ENCODE results near the gene SSBP3. TPM values are rescaled to one million over a fixed set of nuclear protein-coding genes. Genes with fewer than 3 reads are reported as not detected.

The SSBP3 gene
- total RNA-seq, 2 donors from 2014 or later: 7.9 to 23.1 TPM

- no peak overlapping the region for H3K4me3 ChIP-seq
- TF ChIP-seq CTCF (IDR thresholded peaks at IDR 0.05) (no peak), POLR2A (IDR thresholded peaks at IDR 0.05) (no peak)
- intact Hi-C loops (cut with DNase I): no loop called here
- H3K27me3 ChIP-seq: no peaks in the 10 kb centered on the region
- DNase-seq (peak; percentile 60 to 85 (median 78)), ATAC-seq (peak; percentile 58)
- WGBS, 2 donors: 37 to 66% methylated on average over 16 to 18 of the region's 18 CpGs
- peaks cover 20% of the 10 kb centered on the region for H3K4me1 ChIP-seq
- peaks cover 0 to 20% of the 10 kb centered on the region in 2 donors for H3K36me3 ChIP-seq (replicated peaks in 1 of 2; ENCODE audit: insufficient read depth in 1 of 2, low read depth in 2 of 2)
- peak overlapping the region; percentile 39 to 51 (median 46) for H3K27ac ChIP-seq
- H3K9me3 ChIP-seq: no peaks in the 10 kb centered on the region
Measured at GRCh38 chr1:54220004-54220811, 186.0 kb downstream of the SSBP3 start.

GRCh38 chr1:54219688-54220003 is 186.5 kb downstream of the SSBP3 start:
- H3K4me3 ChIP-seq: no peak overlapping the region
- ATAC-seq (no peak), DNase-seq (no peak)
- peaks cover 0 to 20% of the 10 kb centered on the region in 2 donors for H3K36me3 ChIP-seq (replicated peaks in 1 of 2; ENCODE audit: insufficient read depth in 1 of 2, low read depth in 2 of 2)
- no peaks in the 10 kb centered on the region for H3K27me3 ChIP-seq
- no peak for TF ChIP-seq POLR2A (IDR thresholded peaks at IDR 0.05)
- no peak for TF ChIP-seq CTCF (IDR thresholded peaks at IDR 0.05)
- H3K9me3 ChIP-seq: no peaks in the 10 kb centered on the region
- 55 to 56% methylated on average over 3 of the region's 3 CpGs for WGBS, 2 donors
- H3K27ac ChIP-seq: peak overlapping the region in 3 of 4 donors; percentile 43 to 51 (median 48)
- peaks cover 20% of the 10 kb centered on the region for H3K4me1 ChIP-seq
- intact Hi-C loops (cut with DNase I): no loop called here

GRCh38 chr1:54218883-54219687 is 187.1 kb downstream of the SSBP3 start:
- Histone ChIP-seq H3K9me3 (no peaks in the 10 kb centered on the region), H3K27me3 (no peaks in the 10 kb centered on the region), H3K27ac (peak overlapping the region; percentile 43 to 59 (median 50)), H3K36me3 (replicated peaks in 1 of 2; ENCODE audit: insufficient read depth in 1 of 2, low read depth in 2 of 2) (peaks cover 0 to 22% of the 10 kb centered on the region in 2 donors), H3K4me1 (peaks cover 20% of the 10 kb centered on the region), H3K4me3 (no peak overlapping the region)
- DNase-seq (peak in 3 of 4 donors; percentile 31 to 77 (median 59)), ATAC-seq (no peak)
- intact Hi-C loops (cut with DNase I): no loop called here
- TF ChIP-seq CTCF (IDR thresholded peaks at IDR 0.05): no peak
- WGBS, 2 donors: 62% methylated on average over 9 to 11 of the region's 11 CpGs

- ATAC-seq (no peak), DNase-seq (no peak)
- intact Hi-C loops (cut with DNase I): no loop called here
- Histone ChIP-seq H3K27me3 (no peaks in the 10 kb centered on the region), H3K4me1 (peaks cover 19% of the 10 kb centered on the region), H3K4me3 (no peak overlapping the region), H3K27ac (no peak overlapping the region), H3K9me3 (no peaks in the 10 kb centered on the region), H3K36me3 (replicated peaks in 1 of 2; ENCODE audit: insufficient read depth in 1 of 2, low read depth in 2 of 2) (peaks cover 9 to 48% of the 10 kb centered on the region in 2 donors)
- 88 to 92% methylated on average over 9 of the region's 9 CpGs for WGBS, 2 donors
- TF ChIP-seq CTCF (IDR thresholded peaks at IDR 0.05): no peak
- TF ChIP-seq POLR2A (IDR thresholded peaks at IDR 0.05): no peak
Measured at GRCh38 chr1:54215523-54215922, 190.7 kb downstream of the SSBP3 start.

All from body of pancreas (tissue), 4 donors.